ENCODE measurements around the gene APEH.

DNA sequence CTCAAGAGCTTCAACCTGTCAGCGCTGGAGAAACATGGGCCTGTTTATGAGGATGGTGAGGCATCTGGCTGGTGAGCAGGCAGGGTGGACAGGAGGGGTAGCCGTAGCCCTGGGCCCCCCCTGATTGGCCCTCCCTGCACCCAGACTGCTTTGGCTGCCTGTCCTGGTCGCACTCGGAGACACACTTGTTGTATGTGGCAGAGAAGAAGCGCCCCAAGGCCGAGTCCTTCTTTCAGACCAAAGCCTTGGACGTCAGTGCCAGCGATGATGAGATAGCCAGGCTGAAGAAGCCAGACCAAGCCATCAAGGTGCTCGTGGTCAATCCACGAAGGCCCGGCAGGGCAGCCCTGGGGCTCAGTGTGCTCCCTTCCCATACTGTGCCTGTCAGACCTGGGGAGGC lies 1.8 kb downstream of the APEH start:
- TF ChIP-seq, protein P1, sequence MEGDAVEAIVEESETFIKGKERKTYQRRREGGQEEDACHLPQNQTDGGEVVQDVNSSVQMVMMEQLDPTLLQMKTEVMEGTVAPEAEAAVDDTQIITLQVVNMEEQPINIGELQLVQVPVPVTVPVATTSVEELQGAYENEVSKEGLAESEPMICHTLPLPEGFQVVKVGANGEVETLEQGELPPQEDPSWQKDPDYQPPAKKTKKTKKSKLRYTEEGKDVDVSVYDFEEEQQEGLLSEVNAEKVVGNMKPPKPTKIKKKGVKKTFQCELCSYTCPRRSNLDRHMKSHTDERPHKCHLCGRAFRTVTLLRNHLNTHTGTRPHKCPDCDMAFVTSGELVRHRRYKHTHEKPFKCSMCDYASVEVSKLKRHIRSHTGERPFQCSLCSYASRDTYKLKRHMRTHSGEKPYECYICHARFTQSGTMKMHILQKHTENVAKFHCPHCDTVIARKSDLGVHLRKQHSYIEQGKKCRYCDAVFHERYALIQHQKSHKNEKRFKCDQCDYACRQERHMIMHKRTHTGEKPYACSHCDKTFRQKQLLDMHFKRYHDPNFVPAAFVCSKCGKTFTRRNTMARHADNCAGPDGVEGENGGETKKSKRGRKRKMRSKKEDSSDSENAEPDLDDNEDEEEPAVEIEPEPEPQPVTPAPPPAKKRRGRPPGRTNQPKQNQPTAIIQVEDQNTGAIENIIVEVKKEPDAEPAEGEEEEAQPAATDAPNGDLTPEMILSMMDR (IDR thresholded peaks at IDR 0.05; ENCODE audit: insufficient read depth, low read length, poor library complexity, severe bottlenecking) = no peak
- no peak for TF ChIP-seq EZH2phosphoT487 (conservative IDR thresholded peaks at IDR 0.05; ENCODE audit: low read length)
